ENCODE data around the gene MMP11.

The MMP11 gene

DNA sequence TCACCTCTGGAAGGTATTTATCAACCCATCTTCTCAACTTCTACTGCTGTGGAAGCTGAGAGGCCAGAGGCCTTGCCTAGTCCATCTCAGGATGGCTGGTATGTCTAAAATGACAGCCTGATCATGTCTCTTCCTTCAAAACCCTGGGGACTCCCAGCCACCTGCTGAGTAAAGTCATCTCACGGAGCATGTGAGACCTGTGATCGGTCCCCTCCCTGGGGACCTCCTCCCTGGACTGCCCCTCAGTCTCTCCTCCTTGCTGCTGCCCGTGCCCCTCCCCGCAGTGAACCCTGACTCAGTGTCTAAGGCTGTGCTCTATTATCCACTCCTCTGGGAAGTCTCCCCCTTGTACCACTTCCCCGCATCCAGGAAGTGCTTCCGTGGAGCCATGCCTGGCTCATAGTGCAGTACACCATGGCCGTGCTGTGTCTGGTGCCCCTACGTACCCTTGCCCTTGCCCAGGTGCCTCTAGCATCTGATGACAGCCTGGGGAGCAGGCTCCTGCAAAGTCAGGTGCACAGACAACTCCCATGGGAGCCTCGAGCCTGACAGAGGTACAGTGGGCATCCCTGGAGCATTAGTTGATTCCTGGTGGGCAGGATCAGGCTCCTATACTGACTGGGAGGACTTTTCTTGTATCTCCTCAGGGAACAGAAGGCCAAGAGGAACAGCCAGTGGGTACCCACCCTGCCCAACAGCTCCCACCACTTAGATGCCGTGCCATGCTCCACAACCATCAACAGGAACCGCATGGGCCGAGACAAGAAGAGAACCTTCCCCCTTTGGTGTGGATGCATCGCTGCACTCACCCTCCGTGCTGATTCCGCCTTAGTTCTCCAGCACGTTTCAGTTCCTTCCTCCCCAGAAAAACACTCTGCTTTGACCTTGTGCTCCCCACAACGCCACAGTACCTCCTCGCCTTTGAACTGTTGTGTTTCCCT is 27.9 kb downstream of the MMP11 start:
- DNase-seq (ENCODE audit: low read depth in 2 of 2), result no peak
- no peak overlapping the region for H3K4me3 ChIP-seq (replicated peaks in 1 of 2; ENCODE audit: low read depth in 2 of 2, low read length in 2 of 2)
- TF ChIP-seq, protein P1, sequence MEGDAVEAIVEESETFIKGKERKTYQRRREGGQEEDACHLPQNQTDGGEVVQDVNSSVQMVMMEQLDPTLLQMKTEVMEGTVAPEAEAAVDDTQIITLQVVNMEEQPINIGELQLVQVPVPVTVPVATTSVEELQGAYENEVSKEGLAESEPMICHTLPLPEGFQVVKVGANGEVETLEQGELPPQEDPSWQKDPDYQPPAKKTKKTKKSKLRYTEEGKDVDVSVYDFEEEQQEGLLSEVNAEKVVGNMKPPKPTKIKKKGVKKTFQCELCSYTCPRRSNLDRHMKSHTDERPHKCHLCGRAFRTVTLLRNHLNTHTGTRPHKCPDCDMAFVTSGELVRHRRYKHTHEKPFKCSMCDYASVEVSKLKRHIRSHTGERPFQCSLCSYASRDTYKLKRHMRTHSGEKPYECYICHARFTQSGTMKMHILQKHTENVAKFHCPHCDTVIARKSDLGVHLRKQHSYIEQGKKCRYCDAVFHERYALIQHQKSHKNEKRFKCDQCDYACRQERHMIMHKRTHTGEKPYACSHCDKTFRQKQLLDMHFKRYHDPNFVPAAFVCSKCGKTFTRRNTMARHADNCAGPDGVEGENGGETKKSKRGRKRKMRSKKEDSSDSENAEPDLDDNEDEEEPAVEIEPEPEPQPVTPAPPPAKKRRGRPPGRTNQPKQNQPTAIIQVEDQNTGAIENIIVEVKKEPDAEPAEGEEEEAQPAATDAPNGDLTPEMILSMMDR (IDR thresholded peaks at IDR 0.05; ENCODE audit: low read depth, low read length), result no peak

DNA sequence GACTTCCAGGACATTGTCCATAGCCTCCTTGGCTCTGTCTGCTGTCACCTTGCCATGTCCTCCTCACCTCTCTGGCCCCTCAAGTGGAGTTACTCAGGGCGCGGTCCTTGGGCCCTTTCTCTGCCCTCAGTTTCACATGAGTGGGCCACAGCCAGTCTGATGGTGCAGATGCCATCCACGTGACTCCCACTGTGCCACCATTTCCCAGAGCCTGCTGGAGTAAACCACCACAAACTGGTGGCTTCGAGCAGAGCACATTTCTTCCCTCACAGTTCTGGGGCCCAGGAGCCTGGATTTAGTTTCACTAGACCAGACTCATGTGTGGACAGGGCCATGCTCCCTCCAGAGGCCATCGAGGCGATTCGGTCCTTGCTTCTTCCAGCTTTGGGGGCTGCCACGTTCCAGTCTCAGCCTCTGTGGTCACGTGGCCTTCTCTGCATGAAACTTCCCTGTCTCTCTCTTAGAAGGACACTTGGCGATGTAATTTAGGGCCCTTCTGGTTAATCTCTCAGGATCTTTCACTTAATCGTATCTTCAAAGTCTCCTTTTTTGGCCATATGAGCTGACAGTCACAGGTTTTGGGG is 28.7 kb downstream of the MMP11 start:
- H3K4me3 ChIP-seq (replicated peaks in 1 of 2; ENCODE audit: low read depth in 2 of 2, low read length in 2 of 2), result no peak overlapping the region
- TF ChIP-seq, protein P1 (IDR thresholded peaks at IDR 0.05; ENCODE audit: low read depth, low read length), result no peak
- no peak for DNase-seq (ENCODE audit: low read depth in 2 of 2)

DNA sequence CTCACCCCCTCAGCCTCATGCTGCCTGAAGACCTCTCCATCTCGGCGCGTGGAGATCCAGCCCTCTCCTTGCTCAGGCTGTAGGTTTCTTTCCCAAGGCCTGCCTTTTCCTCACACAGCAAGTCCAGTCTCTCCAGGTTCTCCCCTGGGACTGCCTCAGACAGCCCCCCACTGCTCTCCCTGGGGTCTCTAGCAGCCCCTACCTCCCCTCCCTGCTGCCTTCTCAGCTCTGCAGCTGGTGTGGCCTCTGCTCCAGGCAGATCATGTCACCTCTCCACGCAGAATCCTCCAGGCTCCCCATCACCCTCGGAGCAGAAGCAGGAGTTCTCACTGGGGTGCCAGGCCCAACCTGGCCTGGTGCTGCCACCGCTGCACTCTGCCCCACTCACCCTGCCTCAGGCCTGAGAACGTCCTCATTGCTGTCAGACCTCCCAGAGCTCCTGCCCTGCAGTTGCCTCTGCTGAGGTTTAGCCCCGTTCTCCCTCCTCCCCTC is 29.3 kb downstream of the MMP11 start:
- TF ChIP-seq, protein P1 (IDR thresholded peaks at IDR 0.05; ENCODE audit: low read depth, low read length), result no peak
- DNase-seq (ENCODE audit: low read depth in 2 of 2), result no peak

DNA sequence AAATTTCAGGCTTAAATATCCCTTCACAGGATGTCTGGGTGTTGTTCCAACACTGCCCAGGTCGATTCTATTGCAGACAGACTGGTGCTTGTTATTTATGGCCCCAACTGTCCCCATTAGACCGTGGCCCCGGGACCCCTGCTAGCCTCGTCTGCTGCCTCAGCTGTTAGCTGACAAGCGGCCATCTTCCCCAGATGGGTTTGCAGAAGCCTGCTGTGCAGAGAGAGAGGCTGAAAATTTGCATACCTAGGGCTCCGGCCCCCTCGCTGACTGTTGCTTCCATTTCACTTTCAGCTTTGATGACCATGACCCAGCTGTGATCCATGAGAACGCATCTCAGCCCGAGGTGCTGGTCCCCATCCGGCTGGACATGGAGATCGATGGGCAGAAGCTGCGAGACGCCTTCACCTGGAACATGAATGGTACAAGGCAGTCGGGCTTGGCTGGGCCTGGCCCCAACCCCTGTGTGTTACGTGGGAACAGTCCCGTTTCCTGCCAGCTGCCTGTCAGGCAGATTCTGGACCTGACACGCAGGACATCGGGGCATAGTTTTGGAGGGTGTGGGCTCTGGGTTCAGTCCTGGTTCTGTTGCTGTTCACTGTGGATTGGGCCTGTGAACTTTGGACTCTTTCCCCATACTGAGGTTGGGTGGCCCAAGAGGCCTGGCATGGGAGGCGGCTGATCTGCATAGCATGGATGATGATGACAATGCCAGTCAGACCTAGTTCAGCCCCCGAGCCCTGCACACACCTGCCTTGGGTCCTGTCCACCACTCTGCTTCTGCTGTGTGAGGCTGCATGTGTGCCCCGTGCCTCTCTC is 30.6 kb downstream of the MMP11 start:
- no peak overlapping the region for H3K4me3 ChIP-seq (replicated peaks in 1 of 2; ENCODE audit: low read depth in 2 of 2, low read length in 2 of 2)
- no peak for DNase-seq (ENCODE audit: low read depth in 2 of 2)
- TF ChIP-seq, protein P1 (IDR thresholded peaks at IDR 0.05; ENCODE audit: low read depth, low read length), result no peak

More for the DNA sequence above, 29.3 kb downstream of the MMP11 start:
- no peak overlapping the region for H3K4me3 ChIP-seq (replicated peaks in 1 of 2; ENCODE audit: low read depth in 2 of 2, low read length in 2 of 2)

DNA sequence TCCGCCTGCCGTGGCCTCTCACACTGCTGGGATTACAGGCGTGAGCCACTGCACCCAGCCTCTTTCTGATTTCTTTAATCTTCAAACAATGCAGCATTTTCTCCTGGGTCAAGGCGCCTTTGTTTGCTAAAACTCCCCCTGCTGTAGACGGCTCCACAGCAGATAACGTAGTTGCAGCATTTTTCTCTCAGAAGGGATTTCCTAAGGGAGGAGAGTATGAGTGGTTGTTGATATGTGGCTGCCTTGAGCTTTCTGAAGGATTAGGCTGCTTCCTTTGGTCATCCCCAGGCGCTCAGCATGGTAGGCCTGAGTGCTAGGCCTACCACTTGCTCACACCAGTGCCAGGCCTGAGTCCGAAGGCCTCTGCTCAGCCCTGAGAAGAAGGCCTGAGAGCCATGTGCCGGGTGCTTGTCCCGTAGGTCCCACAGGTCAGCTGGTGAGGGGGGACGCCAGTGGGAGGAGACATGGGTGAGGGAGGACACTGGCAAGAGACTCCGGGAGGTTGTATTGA is 32.2 kb downstream of the MMP11 start:
- DNase-seq (ENCODE audit: low read depth in 2 of 2), result peak in 1 of 2 donors; percentile 70
- TF ChIP-seq, protein P1 (IDR thresholded peaks at IDR 0.05; ENCODE audit: low read depth, low read length), result no peak
- no peak overlapping the region for H3K4me3 ChIP-seq (replicated peaks in 1 of 2; ENCODE audit: low read depth in 2 of 2, low read length in 2 of 2)

DNA sequence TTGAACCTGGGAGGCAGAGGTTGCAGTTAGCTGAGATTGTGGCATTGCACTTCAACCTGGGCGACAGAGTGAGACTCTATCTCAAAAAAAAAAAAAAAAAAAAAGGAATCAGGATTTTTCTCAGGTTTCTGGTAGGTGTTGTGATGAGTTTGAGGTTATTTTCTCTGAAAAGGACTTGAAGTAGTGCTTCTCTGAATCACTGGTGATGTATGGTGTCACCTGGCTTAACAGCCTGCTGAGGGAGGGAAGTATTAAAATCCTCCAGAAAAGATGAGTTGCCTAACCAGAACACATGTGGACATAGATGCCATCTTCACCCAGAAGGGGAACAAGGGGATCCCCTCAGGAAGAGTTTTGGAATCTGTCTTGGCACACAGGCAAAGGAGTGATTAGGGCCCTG is 34.2 kb downstream of the MMP11 start:
- DNase-seq (ENCODE audit: low read depth in 2 of 2), result no peak
- no peak overlapping the region for H3K4me3 ChIP-seq (replicated peaks in 1 of 2; ENCODE audit: low read depth in 2 of 2, low read length in 2 of 2)
- TF ChIP-seq, protein P1 (IDR thresholded peaks at IDR 0.05; ENCODE audit: low read depth, low read length), result no peak

Measured in cardiac fibroblast (primary cell).